ENCODE data around the gene NHSL1.

The NHSL1 gene

DNA sequence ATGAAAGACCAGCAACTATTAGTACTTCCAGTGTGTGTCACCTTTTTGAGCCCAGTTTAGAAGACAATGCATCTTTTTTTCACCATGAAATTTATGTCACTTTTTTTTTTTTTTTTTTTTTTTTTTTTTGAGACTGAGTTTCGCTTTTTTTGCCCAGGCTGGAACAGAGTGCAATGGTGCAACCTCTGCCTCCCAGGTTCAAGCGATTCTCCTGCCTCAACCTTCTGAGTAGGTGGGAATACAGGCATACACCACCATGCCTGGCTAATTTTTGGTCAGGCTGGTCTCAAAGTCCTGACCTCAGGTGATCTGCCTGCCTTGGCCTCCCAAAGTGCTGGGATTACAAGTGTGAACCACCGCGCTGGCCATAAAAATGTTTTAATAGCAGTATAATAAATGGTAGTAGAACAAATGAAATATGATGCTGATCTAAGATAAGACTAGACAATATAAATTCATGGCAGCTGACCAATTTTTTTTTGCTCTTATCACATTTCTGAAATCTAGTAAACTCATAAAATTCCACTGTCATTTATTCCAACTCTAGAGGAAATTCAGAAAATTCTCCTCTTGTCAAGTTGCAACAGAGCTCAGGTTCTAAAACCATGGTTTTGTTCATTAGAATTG is 21.3 kb downstream of the NHSL1 start (continued):
- TF ChIP-seq ZBTB7A (tag by site-specific recombination; IDR thresholded peaks at IDR 0.05; ENCODE audit: low read depth) (no peak), HOXD13 (CRISPR knock-in tag; IDR thresholded peaks at IDR 0.05; ENCODE audit: borderline replicate concordance) (0 out of 2 replicates have a peak, but pooled peaks have one; percentile 70), ZNF416 (tag by site-specific recombination; IDR thresholded peaks at IDR 0.05) (no peak), ZNF202 (tag by site-specific recombination; IDR thresholded peaks at IDR 0.05; ENCODE audit: borderline replicate concordance) (no peak), TSHZ1 (tag by site-specific recombination; IDR thresholded peaks at IDR 0.05; ENCODE audit: borderline replicate concordance) (no peak; the same call in 1 of the 2 replicates), ZNF580 (tag by site-specific recombination; IDR thresholded peaks at IDR 0.05) (peak; percentile 73; the same call in 1 of the 2 replicates)

DNA sequence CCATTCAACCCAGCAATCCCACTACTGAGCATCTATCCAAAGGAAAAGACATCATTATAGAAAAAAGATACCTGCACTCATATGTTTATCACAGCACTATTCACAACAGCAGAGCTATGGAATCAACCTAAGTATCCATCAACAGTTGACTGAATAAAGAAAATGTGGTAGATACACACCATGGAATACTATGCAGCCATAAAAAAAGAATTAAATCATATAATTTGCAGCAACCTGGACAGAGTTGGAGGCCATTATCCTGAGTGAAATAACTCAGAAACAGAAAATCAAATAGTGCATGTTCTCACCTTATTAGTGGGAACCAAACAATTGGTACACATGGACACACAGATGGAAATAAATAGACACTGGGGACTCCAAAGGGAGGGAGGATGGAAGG is 23.2 kb downstream of the NHSL1 start:
- CTCF ChIA-PET = no interaction called here
- POLR2A ChIA-PET = no interaction called here

GRCh38 chr6:138473144-138473543 is 26.1 kb downstream of the NHSL1 start:
- Histone ChIP-seq H3K9me3 (ENCODE audit: control insufficient read depth, insufficient read depth, low read depth, low read length) (no peaks in the 10 kb centered on the region), H3K4me3 (ENCODE audit: low read depth, low read length) (no peak overlapping the region), H3K27ac (ENCODE audit: extremely low read depth, low read depth, low read length) (no peak overlapping the region), H3K36me3 (ENCODE audit: control insufficient read depth in 2 of 2, insufficient read depth in 1 of 2, low read length in 2 of 2) (peaks cover 0 to 4% of the 10 kb centered on the region in 2 experiments; a peak in 1 of 3 replicates), H3K4me1 (ENCODE audit: control insufficient read depth, insufficient read depth, low read length) (peaks cover 3% of the 10 kb centered on the region)
- ChIA-PET CTCF (interaction anchor here (1.6 kb wide), 1 partner anchor 36 kb away, joined by 5 read pairs; no protein-coding TSS in a partner anchor), POLR2A (no interaction called here)
- TF ChIP-seq MZF1 (tag by site-specific recombination; IDR thresholded peaks at IDR 0.05; ENCODE audit: borderline replicate concordance) = no peak
- no peak for TF ChIP-seq ZNF155 (tag by site-specific recombination; IDR thresholded peaks at IDR 0.05)
- TF ChIP-seq SP3 (tag by site-specific recombination; IDR thresholded peaks at IDR 0.05) = no peak

More for the DNA sequence above, 23.2 kb downstream of the NHSL1 start:
- H3K4me1 ChIP-seq (ENCODE audit: control insufficient read depth, insufficient read depth, low read length) = peaks cover 8% of the 10 kb centered on the region
- no peak overlapping the region for H3K4me3 ChIP-seq (ENCODE audit: low read depth, low read length)
- no peaks in the 10 kb centered on the region for H3K9me3 ChIP-seq (ENCODE audit: control insufficient read depth, insufficient read depth, low read depth, low read length)
- H3K36me3 ChIP-seq (ENCODE audit: control insufficient read depth in 2 of 2, insufficient read depth in 1 of 2, low read length in 2 of 2) = peaks cover 0 to 4% of the 10 kb centered on the region in 2 experiments; a peak in 1 of 3 replicates
- no peak overlapping the region for H3K27ac ChIP-seq (ENCODE audit: extremely low read depth, low read depth, low read length)
- TF ChIP-seq ZNF660 (tag by site-specific recombination; IDR thresholded peaks at IDR 0.05) = no peak
- no peak for TF ChIP-seq ZNF311 (tag by site-specific recombination; IDR thresholded peaks at IDR 0.05; ENCODE audit: borderline replicate concordance)
- TF ChIP-seq ZNF155 (tag by site-specific recombination; IDR thresholded peaks at IDR 0.05) = no peak
- no peak for TF ChIP-seq ZNF416 (tag by site-specific recombination; IDR thresholded peaks at IDR 0.05)
- no peak for TF ChIP-seq ZNF701 (tag by site-specific recombination; IDR thresholded peaks at IDR 0.05)
- TF ChIP-seq, protein P1, sequence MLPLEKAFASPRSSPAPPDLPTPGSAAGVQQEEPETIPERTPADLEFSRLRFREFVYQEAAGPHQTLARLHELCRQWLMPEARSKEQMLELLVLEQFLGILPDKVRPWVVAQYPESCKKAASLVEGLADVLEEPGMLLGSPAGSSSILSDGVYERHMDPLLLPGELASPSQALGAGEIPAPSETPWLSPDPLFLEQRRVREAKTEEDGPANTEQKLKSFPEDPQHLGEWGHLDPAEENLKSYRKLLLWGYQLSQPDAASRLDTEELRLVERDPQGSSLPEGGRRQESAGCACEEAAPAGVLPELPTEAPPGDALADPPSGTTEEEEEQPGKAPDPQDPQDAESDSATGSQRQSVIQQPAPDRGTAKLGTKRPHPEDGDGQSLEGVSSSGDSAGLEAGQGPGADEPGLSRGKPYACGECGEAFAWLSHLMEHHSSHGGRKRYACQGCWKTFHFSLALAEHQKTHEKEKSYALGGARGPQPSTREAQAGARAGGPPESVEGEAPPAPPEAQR (tag by site-specific recombination; IDR thresholded peaks at IDR 0.05) = no peak
- no peak for TF ChIP-seq ZNF112 (tag by site-specific recombination; IDR thresholded peaks at IDR 0.05)
- TF ChIP-seq ZNF580 (tag by site-specific recombination; IDR thresholded peaks at IDR 0.05) = peak; percentile 63; the same call in 1 of the 2 replicates
- peak; percentile 66 for TF ChIP-seq ZNF146 (tag by site-specific recombination; IDR thresholded peaks at IDR 0.05)
- no peak for TF ChIP-seq ZNF223 (tag by site-specific recombination; IDR thresholded peaks at IDR 0.05)
- TF ChIP-seq ZNF529 (tag by site-specific recombination; IDR thresholded peaks at IDR 0.05; ENCODE audit: insufficient replicate concordance) = no peak
- no peak for TF ChIP-seq ZNF624 (tag by site-specific recombination; IDR thresholded peaks at IDR 0.05)
- TF ChIP-seq ZNF639 (tag by site-specific recombination; IDR thresholded peaks at IDR 0.05) = no peak
- TF ChIP-seq ZNF777 (tag by site-specific recombination; IDR thresholded peaks at IDR 0.05; ENCODE audit: borderline replicate concordance) = no peak
